RWPE1 (cell line): ENCODE data around the gene STON1.
A peak's percentile ranks its signal among the peaks of the same experiment; 100 is the strongest.
"Not testable (repeated sequence)": the region's sequence is repeated elsewhere in the genome, so short reads cannot be mapped to it uniquely, and the experiment has no call there.

Experiments
- CTCF ChIA-PET: fragments of 350-600 bp; sonication (Branson Sonifier 250); formaldehyde crosslinking; extraction: SDS; loops from one replicate; lab custom pipeline; 2021; lab: Yijun Ruan, JAX
- POLR2A ChIA-PET: fragments of 400-600 bp; formaldehyde crosslinking; extraction: SDS; loops from one replicate; lab custom pipeline; 2020; ENCODE audit warnings: antibody characterized with exemption; ENCODE audit not compliant: low non-redundant PET; lab: Yijun Ruan, JAX
- DNase-seq: peaks from one replicate; pipeline ENCODE4 v3.0.0; 2012; ENCODE audit warnings: low spot score
- H3K27ac ChIP-seq: fragments of 450-650 bp; 2 replicates; pipeline ENCODE4 v1.5.1; 2017
- CTCF ChIP-seq: fragments of 450-650 bp; conservative IDR thresholded peaks from 2 replicates; pipeline ENCODE4 v1.5.1; 2017; ENCODE audit warnings: low read depth, mild to moderate bottlenecking

The STON1 gene

GRCh38 chr2:48617618-48618017 lies 87.7 kb downstream of the STON1 start, which contains the start of gene GTF2A1L:
Gene GTF2A1L (plus strand): TSS chr2:48617856. CDS start chr2:48617875, 19 bp downstream.
- POLR2A ChIA-PET: no interaction called here
- no peak for TF ChIP-seq CTCF

GRCh38 chr2:48619526-48619925 lies 89.6 kb downstream of the STON1 start:
- no peak for TF ChIP-seq CTCF
- ChIA-PET POLR2A (no interaction called here), CTCF (interaction anchor here (0.5 to 0.7 kb wide), 2 partner anchors 11 to 16 kb away, joined by 4 to 5 read pairs; no protein-coding TSS in a partner anchor)
- DNase-seq: no peak
- H3K27ac ChIP-seq: no peak overlapping the region

More at GRCh38 chr2:48617618-48618017, 87.7 kb downstream of the STON1 start, which contains the start of gene GTF2A1L:
- no peak within 1 kb of the TSS for H3K27ac ChIP-seq
- no peak for DNase-seq
- CTCF ChIA-PET: no interaction called here

GRCh38 chr2:48620604-48621003 lies 90.7 kb downstream of the STON1 start:
- POLR2A ChIA-PET: no interaction called here
- no peak for TF ChIP-seq CTCF
- CTCF ChIA-PET: no interaction called here
- no peak overlapping the region for H3K27ac ChIP-seq
- DNase-seq: no peak

GRCh38 chr2:48622691-48623090 lies 92.7 kb downstream of the STON1 start:
- POLR2A ChIA-PET, DNase-seq, H3K27ac ChIP-seq: not testable (repeated sequence)
- CTCF ChIA-PET: interaction anchor here (0.6 to 0.7 kb wide), 3 partner anchors 9 to 555 kb away, joined by 3 to 4 read pairs (median 3); no protein-coding TSS in a partner anchor
- TF ChIP-seq CTCF: peak; percentile 13; the same call in 1 of the 2 replicates

GRCh38 chr2:48624696-48625095 lies 94.7 kb downstream of the STON1 start:
- ChIA-PET CTCF (no interaction called here), POLR2A (no interaction called here)
- no peak overlapping the region for H3K27ac ChIP-seq
- TF ChIP-seq CTCF: no peak
- DNase-seq: no peak

GRCh38 chr2:48626047-48626446 lies 96.1 kb downstream of the STON1 start:
- no peak for TF ChIP-seq CTCF
- CTCF ChIA-PET: interaction anchor here (0.6 kb wide), 1 partner anchor 68 kb away, joined by 3 read pairs; no protein-coding TSS in a partner anchor
- POLR2A ChIA-PET: no interaction called here
- no peak overlapping the region for H3K27ac ChIP-seq
- DNase-seq: no peak
